Astrocyte of the cerebellum (primary cell): ENCODE measurements around the gene ZNF736.
A peak's percentile ranks its signal among the peaks of the same experiment; 100 is the strongest.
"Not testable (repeated sequence)": the region's sequence is repeated elsewhere in the genome, so short reads cannot be mapped to it uniquely, and the experiment has no call there.

Experiments
- DNase-seq: peaks from one replicate; pipeline ENCODE4 v3.0.0-alpha.2; 2011; ENCODE audit warnings: low read depth
- H3K4me3 ChIP-seq: 2 replicates; pipeline ENCODE4 v1.5.1; 2011; ENCODE audit warnings: mild to moderate bottlenecking, low read depth, low read length, moderate library complexity
- CTCF ChIP-seq: IDR thresholded peaks from 2 replicates; pipeline ENCODE4 v1.5.1; 2012; ENCODE audit warnings: low read length, low read depth, moderate library complexity, mild to moderate bottlenecking; ENCODE audit errors: missing control alignments
- in situ Hi-C: cut with HindIII; loops from 2 replicates; pipeline ENCODE4 v1.10.0; 2017; ENCODE audit warnings: low sequenced_read_pairs

Gene ZNF736

GRCh38 chr7:64307254-64308015 lies 6.3 kb upstream of the ZNF736 start:
- H3K4me3 ChIP-seq, result peak overlapping the region; percentile 56
- DNase-seq, result peak; percentile 35
- in situ Hi-C loops, result no loop called here
- no peak for TF ChIP-seq CTCF

- no peak for DNase-seq
- in situ Hi-C loops, result no loop called here
- TF ChIP-seq CTCF, result no peak
- peak overlapping the region; percentile 56 for H3K4me3 ChIP-seq
These were observed 5.8 kb upstream of the ZNF736 start for GRCh38 chr7:64308016-64308270.

- no peak for DNase-seq
- no peak for TF ChIP-seq CTCF
- in situ Hi-C loops, result no loop called here
- H3K4me3 ChIP-seq, result no peak overlapping the region
These were observed 3.3 kb upstream of the ZNF736 start for GRCh38 chr7:64310426-64310825.

GRCh38 chr7:64312826-64313225 lies 935 bp upstream of the ZNF736 start:
- TF ChIP-seq CTCF, result no peak
- in situ Hi-C loops, result no loop called here
- no peak overlapping the region for H3K4me3 ChIP-seq
- no peak for DNase-seq

- H3K4me3 ChIP-seq, result peak overlapping the region; percentile 94
- no peak for DNase-seq
- no peak for TF ChIP-seq CTCF
- in situ Hi-C loops, result no loop called here
These were observed 805 bp downstream of the ZNF736 start for GRCh38 chr7:64314566-64314965.

GRCh38 chr7:64316031-64316742 lies 2.4 kb downstream of the ZNF736 start:
- in situ Hi-C loops, result not testable (repeated sequence)

More at GRCh38 chr7:64316031-64316742, 2.4 kb downstream of the ZNF736 start:
- not testable (repeated sequence) for DNase-seq, H3K4me3 ChIP-seq
